Ascending aorta (tissue), 2 donors: ENCODE data around the gene CCNK. TPM values are rescaled to one million over a fixed set of nuclear protein-coding genes. Genes with fewer than 3 reads are reported as not detected.
A peak's percentile ranks its signal among the peaks of the same experiment; 100 is the strongest.

Source experiments
- DNase-seq, 2 donors: peaks; one replicate each; pipeline ENCODE4 v3.0.0-alpha.2; 2019; ENCODE audit warnings: low spot score in 2 of 2
- H3K27ac ChIP-seq, 2 donors: fragments of 200-600 bp; sonication (generic); one replicate each; pipeline ENCODE4 v1.5.1; 2016 to 2017; ENCODE audit warnings: mild to moderate bottlenecking in 1 of 2
- H3K27me3 ChIP-seq: fragments of 200-600 bp; sonication (generic); one replicate; pipeline ENCODE4 v1.5.1; 2017
- H3K36me3 ChIP-seq, 2 donors: fragments of 200-600 bp; sonication (generic); one replicate each; pipeline ENCODE4 v1.5.1; 2016
- H3K4me1 ChIP-seq, 2 donors: fragments of 200-600 bp; sonication (generic); one replicate each; pipeline ENCODE4 v1.5.1; 2016 to 2017; ENCODE audit warnings: mild to moderate bottlenecking in 1 of 2
- H3K4me3 ChIP-seq, 2 donors: fragments of 200-600 bp; sonication (generic); one replicate each; pipeline ENCODE4 v1.5.1; 2016 to 2017; ENCODE audit warnings: mild to moderate bottlenecking in 1 of 2
- H3K9me3 ChIP-seq, 2 donors: fragments of 200-600 bp; sonication (generic); one replicate each; pipeline ENCODE4 v1.5.1; 2016
- intact Hi-C: fragments of 100-400 bp; cut with DNase I; formaldehyde crosslinking; loops from one replicate; pipeline ENCODE4 v1.15.1; 2023
- total RNA-seq: library from RNA; depleted of rRNA; stranded (reverse); fragments of >200 nt; gene quantifications from one replicate; pipeline ENCODE4 v1.1.0, GENCODE V29; 2016
- TF ChIP-seq, protein P1 (sequence below), 3 experiments: fragments of 200-600 bp in 2 of 3; fragments of 450-650 bp in 1 of 3; sonication (generic) in 2 of 3; IDR thresholded peaks; one replicate each; pipeline ENCODE4 v1.5.1; 2016 to 2019; ENCODE audit warnings: antibody characterized with exemption in 3 of 3, mild to moderate bottlenecking in 1 of 3, moderate library complexity in 1 of 3

The CCNK gene
- total RNA-seq, 1 donor from 2014 or later, result 21.9 TPM

GRCh38 chr14:99497894-99498293 is 16.7 kb downstream of the CCNK start:
- Histone ChIP-seq H3K9me3 (no peaks in the 10 kb centered on the region), H3K27me3 (no peaks in the 10 kb centered on the region), H3K4me3 (no peak overlapping the region), H3K36me3 (peaks cover 75 to 89% of the 10 kb centered on the region in 2 donors), H3K27ac (no peak overlapping the region), H3K4me1 (no peaks in the 10 kb centered on the region)
- DNase-seq, result no peak
- TF ChIP-seq, protein P1, sequence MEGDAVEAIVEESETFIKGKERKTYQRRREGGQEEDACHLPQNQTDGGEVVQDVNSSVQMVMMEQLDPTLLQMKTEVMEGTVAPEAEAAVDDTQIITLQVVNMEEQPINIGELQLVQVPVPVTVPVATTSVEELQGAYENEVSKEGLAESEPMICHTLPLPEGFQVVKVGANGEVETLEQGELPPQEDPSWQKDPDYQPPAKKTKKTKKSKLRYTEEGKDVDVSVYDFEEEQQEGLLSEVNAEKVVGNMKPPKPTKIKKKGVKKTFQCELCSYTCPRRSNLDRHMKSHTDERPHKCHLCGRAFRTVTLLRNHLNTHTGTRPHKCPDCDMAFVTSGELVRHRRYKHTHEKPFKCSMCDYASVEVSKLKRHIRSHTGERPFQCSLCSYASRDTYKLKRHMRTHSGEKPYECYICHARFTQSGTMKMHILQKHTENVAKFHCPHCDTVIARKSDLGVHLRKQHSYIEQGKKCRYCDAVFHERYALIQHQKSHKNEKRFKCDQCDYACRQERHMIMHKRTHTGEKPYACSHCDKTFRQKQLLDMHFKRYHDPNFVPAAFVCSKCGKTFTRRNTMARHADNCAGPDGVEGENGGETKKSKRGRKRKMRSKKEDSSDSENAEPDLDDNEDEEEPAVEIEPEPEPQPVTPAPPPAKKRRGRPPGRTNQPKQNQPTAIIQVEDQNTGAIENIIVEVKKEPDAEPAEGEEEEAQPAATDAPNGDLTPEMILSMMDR (IDR thresholded peaks at IDR 0.05), result no peak
- intact Hi-C loops, result no loop called here

- Histone ChIP-seq H3K9me3 (no peaks in the 10 kb centered on the region), H3K36me3 (peaks cover 81 to 91% of the 10 kb centered on the region in 2 donors), H3K4me3 (no peak overlapping the region), H3K4me1 (no peaks in the 10 kb centered on the region), H3K27me3 (no peaks in the 10 kb centered on the region), H3K27ac (no peak overlapping the region)
- intact Hi-C loops, result no loop called here
- TF ChIP-seq, protein P1 (IDR thresholded peaks at IDR 0.05), result no peak
- peak in 1 of 2 donors; percentile 48 for DNase-seq
Measured at GRCh38 chr14:99502989-99503421, 21.8 kb downstream of the CCNK start.

DNA sequence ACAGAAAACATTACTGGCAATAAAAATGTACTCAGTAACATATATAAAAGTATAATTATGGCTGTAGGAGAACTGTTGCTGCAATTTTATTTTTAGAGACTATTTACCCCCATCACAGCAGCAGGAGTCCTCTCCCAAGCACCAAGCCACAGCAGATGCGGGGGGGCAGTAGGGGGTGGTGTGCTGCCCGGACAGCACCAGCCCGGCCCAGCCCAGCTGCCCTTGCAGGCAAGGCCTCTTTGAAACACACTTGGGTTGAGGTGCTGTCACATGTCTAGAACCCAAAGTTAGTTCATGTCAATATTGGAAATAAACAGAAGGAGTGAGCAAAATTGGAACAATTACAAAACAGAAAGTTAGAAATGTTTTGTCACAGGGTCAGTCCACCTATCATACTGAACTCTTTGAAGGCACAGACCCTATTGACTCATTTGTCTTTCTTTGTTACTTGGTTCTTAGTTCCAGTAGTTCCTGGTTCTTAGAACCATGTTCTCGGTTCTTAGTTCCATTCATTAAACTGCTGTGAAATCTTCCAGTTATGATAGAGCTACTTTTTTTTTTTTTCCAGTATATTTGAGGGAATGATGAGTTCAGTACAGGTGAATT is 22.7 kb downstream of the CCNK start:
- peak in 1 of 2 donors; percentile 50 for DNase-seq
- TF ChIP-seq, protein P1 (IDR thresholded peaks at IDR 0.05), result no peak
- H3K36me3 ChIP-seq, result peaks cover 81 to 91% of the 10 kb centered on the region in 2 donors
- no peak overlapping the region for H3K27ac ChIP-seq
- H3K9me3 ChIP-seq, result no peaks in the 10 kb centered on the region
- intact Hi-C loops, result no loop called here
- H3K4me3 ChIP-seq, result no peak overlapping the region
- H3K4me1 ChIP-seq, result no peaks in the 10 kb centered on the region
- H3K27me3 ChIP-seq, result no peaks in the 10 kb centered on the region

DNA sequence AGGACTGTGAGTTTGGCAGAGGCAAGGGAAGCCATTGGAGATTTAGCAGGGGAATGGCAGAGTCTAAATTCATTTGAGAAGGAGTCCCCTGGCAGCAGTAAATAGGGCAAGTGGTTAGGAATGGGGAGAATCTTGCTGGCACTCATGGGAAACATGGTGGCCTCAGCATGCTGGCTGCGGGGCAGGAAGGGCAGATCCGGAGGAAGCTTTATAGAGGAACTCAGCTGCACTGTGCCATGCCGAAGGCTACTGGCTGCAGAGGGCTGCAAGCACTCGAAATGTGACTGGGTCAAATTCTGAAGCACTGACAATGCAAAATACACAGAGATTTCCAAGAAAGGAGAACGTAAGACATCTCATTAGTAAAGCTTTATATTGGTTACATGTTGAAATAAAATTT is 23.9 kb downstream of the CCNK start:
- no peaks in the 10 kb centered on the region for H3K4me1 ChIP-seq
- H3K36me3 ChIP-seq, result peaks cover 84 to 98% of the 10 kb centered on the region in 2 donors
- H3K9me3 ChIP-seq, result no peaks in the 10 kb centered on the region
- TF ChIP-seq, protein P1 (IDR thresholded peaks at IDR 0.05), result no peak
- H3K4me3 ChIP-seq, result no peak overlapping the region
- intact Hi-C loops, result no loop called here
- no peaks in the 10 kb centered on the region for H3K27me3 ChIP-seq
- no peak for DNase-seq
- no peak overlapping the region for H3K27ac ChIP-seq

- TF ChIP-seq, protein P1 (IDR thresholded peaks at IDR 0.05), result no peak
- Histone ChIP-seq H3K4me3 (no peak overlapping the region), H3K27ac (no peak overlapping the region), H3K36me3 (peaks cover 78 to 94% of the 10 kb centered on the region in 2 donors), H3K4me1 (no peaks in the 10 kb centered on the region), H3K27me3 (no peaks in the 10 kb centered on the region), H3K9me3 (no peaks in the 10 kb centered on the region)
- peak in 1 of 2 donors; percentile 48 for DNase-seq
- intact Hi-C loops, result no loop called here
Measured at GRCh38 chr14:99506276-99506675, 25.1 kb downstream of the CCNK start.
